WTC11 (cell line): ENCODE measurements around the gene MRPS5. TPM values are rescaled to one million over a fixed set of nuclear protein-coding genes. Genes with fewer than 3 reads are reported as not detected.

Source experiments
- ATAC-seq: fragments of 200-7000 bp; cut with Tn5 transposase; 2 replicates; pipeline ENCODE4 v1.10.0; 2021; ENCODE audit warnings: mild to moderate bottlenecking, moderate library complexity
- CTCF ChIA-PET: fragments of 300-600 bp; sonication (Branson Sonifier 250); formaldehyde crosslinking; loops from one replicate; lab custom pipeline; 2021; ENCODE audit warnings: antibody characterized with exemption; lab: Charles Lee
- POLR2A ChIA-PET: fragments of 350-600 bp; sonication (Branson Sonifier 250); formaldehyde crosslinking; loops from one replicate; lab custom pipeline; 2021; ENCODE audit warnings: antibody characterized with exemption; lab: Charles Lee
- DNase-seq: peaks from one replicate; pipeline ENCODE4 v3.0.0; 2021; ENCODE audit warnings: low spot score
- H3K27ac Mint-ChIP-seq: 2 replicates; pipeline ENCODE4 v1.8.0; 2021; ENCODE audit warnings: mixed read lengths
- H3K27me3 Mint-ChIP-seq: 2 replicates; pipeline ENCODE4 v1.8.0; 2021; ENCODE audit warnings: low read depth, mild to moderate bottlenecking, moderate library complexity, mixed read lengths
- H3K36me3 Mint-ChIP-seq: 2 replicates; pipeline ENCODE4 v1.8.0; 2021; ENCODE audit warnings: mixed read lengths
- H3K4me1 Mint-ChIP-seq: 2 replicates; pipeline ENCODE4 v1.8.0; 2022; ENCODE audit warnings: mixed read lengths
- H3K4me3 Mint-ChIP-seq: 2 replicates; pipeline ENCODE4 v1.8.0; 2021; ENCODE audit warnings: mild to moderate bottlenecking, moderate library complexity, mixed read lengths
- H3K9me3 Mint-ChIP-seq: 2 replicates; pipeline ENCODE4 v1.8.0; 2021; ENCODE audit warnings: mixed read lengths
- ESRRA ChIP-seq: sonication (generic); formaldehyde crosslinking; IDR thresholded peaks from 2 replicates; pipeline ENCODE4 v1.8.1; 2022; ENCODE audit warnings: mild to moderate bottlenecking, missing genetic modification reagents, borderline replicate concordance
- FOXP1 ChIP-seq: sonication (generic); formaldehyde crosslinking; IDR thresholded peaks from 2 replicates; pipeline ENCODE4 v1.8.0; 2022; ENCODE audit warnings: missing genetic modification reagents, mild to moderate bottlenecking, moderate library complexity, borderline replicate concordance
- FOXP4 ChIP-seq: sonication (generic); formaldehyde crosslinking; IDR thresholded peaks from 2 replicates; pipeline ENCODE4 v1.8.0; 2022; ENCODE audit warnings: mild to moderate bottlenecking, missing genetic modification reagents
- GABPB1 ChIP-seq: sonication (generic); formaldehyde crosslinking; IDR thresholded peaks from 2 replicates; pipeline ENCODE4 v1.8.1; 2023; ENCODE audit warnings: mild to moderate bottlenecking, missing genetic modification reagents
- HMGA2 ChIP-seq: fragments of 250-450 bp; sonication (Bioruptor Pico); IDR thresholded peaks from 2 replicates; pipeline ENCODE4 v1.4.0; 2021; ENCODE audit warnings: mild to moderate bottlenecking, moderate library complexity
- HMGXB4 ChIP-seq: sonication (generic); formaldehyde crosslinking; IDR thresholded peaks from 2 replicates; pipeline ENCODE4 v1.8.1; 2023; ENCODE audit warnings: mild to moderate bottlenecking, moderate library complexity, missing genetic modification reagents
- JAZF1 ChIP-seq: fragments of 250-450 bp; sonication (Bioruptor Pico); IDR thresholded peaks from 2 replicates; pipeline ENCODE4 v1.9.0; 2021; ENCODE audit warnings: moderate library complexity, mild to moderate bottlenecking, inconsistent platforms
- RORB ChIP-seq: fragments of 250-450 bp; sonication (Bioruptor Pico); IDR thresholded peaks from 2 replicates; pipeline ENCODE4 v1.9.0; 2021; ENCODE audit warnings: mild to moderate bottlenecking
- SMAD4 ChIP-seq: sonication (generic); formaldehyde crosslinking; IDR thresholded peaks from 2 replicates; pipeline ENCODE4 v1.8.0; 2022; ENCODE audit warnings: mild to moderate bottlenecking, missing genetic modification reagents
- SOX15 ChIP-seq: fragments of 250-450 bp; sonication (Bioruptor Pico); IDR thresholded peaks from 2 replicates; pipeline ENCODE4 v1.9.0; 2021; ENCODE audit warnings: mild to moderate bottlenecking
- ZNF138 ChIP-seq: sonication (generic); formaldehyde crosslinking; conservative IDR thresholded peaks from 2 replicates; pipeline ENCODE4 v1.8.1; 2022; ENCODE audit warnings: mild to moderate bottlenecking, moderate library complexity, missing genetic modification reagents
- ZNF219 ChIP-seq: sonication (generic); formaldehyde crosslinking; IDR thresholded peaks from 2 replicates; pipeline ENCODE4 v1.8.0; 2023; ENCODE audit warnings: missing genetic modification reagents, mild to moderate bottlenecking, borderline replicate concordance
- ZNF281 ChIP-seq: sonication (generic); formaldehyde crosslinking; IDR thresholded peaks from 2 replicates; pipeline ENCODE4 v1.8.0; 2023; ENCODE audit warnings: mild to moderate bottlenecking, missing genetic modification reagents
- ZNF423 ChIP-seq: fragments of 250-450 bp; sonication (Bioruptor Pico); IDR thresholded peaks from 2 replicates; pipeline ENCODE4 v2.1.2; 2022; ENCODE audit warnings: mild to moderate bottlenecking, moderate library complexity
- ZSCAN18 ChIP-seq: fragments of 250-450 bp; sonication (Bioruptor Pico); IDR thresholded peaks from 2 replicates; pipeline ENCODE4 v2.1.2; 2022; ENCODE audit warnings: mild to moderate bottlenecking, moderate library complexity
- total RNA-seq: library from RNA; stranded (reverse); gene quantifications from 3 replicates; pipeline ENCODE4 v1.2.3, GENCODE V29; 2021
- TF ChIP-seq, protein P1 (sequence below): sonication (generic); formaldehyde crosslinking; IDR thresholded peaks from 2 replicates; pipeline ENCODE4 v1.8.0; 2022; ENCODE audit warnings: missing genetic modification reagents

Gene MRPS5
- total RNA-seq, 1 experiment from 2014 or later, result 70.3 TPM

DNA sequence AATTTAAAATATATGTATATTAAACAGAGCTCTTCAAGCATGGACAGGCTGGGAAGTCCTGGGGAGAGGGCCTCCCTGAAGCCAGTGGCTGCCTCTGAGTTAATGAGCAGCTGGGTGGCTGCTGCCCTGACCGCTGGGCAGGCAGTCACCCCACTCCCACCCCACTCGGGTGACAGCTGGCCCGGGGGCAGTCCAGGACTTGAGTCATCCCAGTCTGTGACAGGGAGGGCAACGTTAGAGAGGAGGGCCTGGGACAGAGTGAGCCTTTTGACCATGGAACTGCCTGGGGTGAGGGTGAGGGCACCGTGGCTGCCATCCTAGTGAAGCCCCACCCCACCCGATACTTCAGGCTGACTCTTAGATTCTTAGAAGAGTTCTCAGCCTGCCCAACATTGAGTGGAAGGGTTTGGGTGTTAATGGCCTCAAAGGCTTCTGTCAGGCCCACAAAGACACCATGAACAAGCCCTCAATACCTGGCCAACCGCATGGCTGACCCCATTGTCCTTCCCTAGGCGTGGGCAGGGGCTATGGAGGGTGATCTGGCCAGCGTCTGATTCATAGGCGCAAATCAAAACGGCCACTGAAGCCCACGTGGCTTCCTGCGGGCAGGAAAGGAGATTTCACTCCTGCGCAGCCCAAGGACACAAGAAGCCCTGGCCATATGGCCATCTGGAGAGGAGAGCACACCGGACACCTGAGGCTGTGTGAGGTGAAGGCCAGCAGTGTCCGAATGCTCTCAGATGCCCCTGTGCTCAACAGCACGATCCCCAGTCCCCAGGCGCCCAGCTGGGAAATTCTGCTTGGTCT lies 47.5 kb downstream of the MRPS5 start:
- ATAC-seq, result no peak
- TF ChIP-seq GABPB1 (no peak), FOXP4 (CRISPR knock-in tag) (no peak), ZNF281 (CRISPR knock-in tag) (no peak), JAZF1 (CRISPR knock-in tag) (no peak), SOX15 (CRISPR knock-in tag) (no peak), HMGXB4 (CRISPR knock-in tag) (no peak), SMAD4 (no peak), ZNF423 (no peak)
- TF ChIP-seq, all 79 proteins: peak for 0
- DNase-seq, result no peak
- CTCF ChIA-PET, result interaction anchor here (0.8 to 1.3 kb wide), 3 partner anchors 21 to 51 kb away, joined by 4 read pairs; no protein-coding TSS in a partner anchor
- POLR2A ChIA-PET, result no interaction called here
- no peaks in the 10 kb centered on the region for H3K36me3 Mint-ChIP-seq
- H3K27me3 Mint-ChIP-seq, result peaks cover 6% of the 10 kb centered on the region; the same call in 1 of the 2 replicates
- H3K4me3 Mint-ChIP-seq, result no peak overlapping the region
- no peak overlapping the region for H3K27ac Mint-ChIP-seq
- peaks cover 17% of the 10 kb centered on the region for H3K4me1 Mint-ChIP-seq
- H3K9me3 Mint-ChIP-seq, result peaks cover 3% of the 10 kb centered on the region; the same call in 1 of the 2 replicates

GRCh38 chr2:95072424-95072823 lies 49.2 kb downstream of the MRPS5 start:
- ChIA-PET POLR2A (no interaction called here), CTCF (interaction anchor here (1.6 kb wide), 1 partner anchor 43 kb away, joined by 4 read pairs; no protein-coding TSS in a partner anchor)
- DNase-seq (no peak), ATAC-seq (no peak)
- Mint-ChIP-seq H3K9me3 (peaks cover 3% of the 10 kb centered on the region; the same call in 1 of the 2 replicates), H3K36me3 (no peaks in the 10 kb centered on the region), H3K4me3 (no peak overlapping the region), H3K4me1 (peaks cover 3% of the 10 kb centered on the region), H3K27ac (no peak overlapping the region), H3K27me3 (no peaks in the 10 kb centered on the region)
- TF ChIP-seq ZNF281 (CRISPR knock-in tag) (no peak), ZSCAN18 (CRISPR knock-in tag) (no peak), RORB (CRISPR knock-in tag) (no peak), ZNF219 (CRISPR knock-in tag) (no peak), FOXP1 (CRISPR knock-in tag) (no peak), ZNF138 (CRISPR knock-in tag) (no peak), FOXP4 (CRISPR knock-in tag) (no peak), HMGA2 (CRISPR knock-in tag) (no peak), ESRRA (CRISPR knock-in tag) (no peak)
- TF ChIP-seq, protein P1, sequence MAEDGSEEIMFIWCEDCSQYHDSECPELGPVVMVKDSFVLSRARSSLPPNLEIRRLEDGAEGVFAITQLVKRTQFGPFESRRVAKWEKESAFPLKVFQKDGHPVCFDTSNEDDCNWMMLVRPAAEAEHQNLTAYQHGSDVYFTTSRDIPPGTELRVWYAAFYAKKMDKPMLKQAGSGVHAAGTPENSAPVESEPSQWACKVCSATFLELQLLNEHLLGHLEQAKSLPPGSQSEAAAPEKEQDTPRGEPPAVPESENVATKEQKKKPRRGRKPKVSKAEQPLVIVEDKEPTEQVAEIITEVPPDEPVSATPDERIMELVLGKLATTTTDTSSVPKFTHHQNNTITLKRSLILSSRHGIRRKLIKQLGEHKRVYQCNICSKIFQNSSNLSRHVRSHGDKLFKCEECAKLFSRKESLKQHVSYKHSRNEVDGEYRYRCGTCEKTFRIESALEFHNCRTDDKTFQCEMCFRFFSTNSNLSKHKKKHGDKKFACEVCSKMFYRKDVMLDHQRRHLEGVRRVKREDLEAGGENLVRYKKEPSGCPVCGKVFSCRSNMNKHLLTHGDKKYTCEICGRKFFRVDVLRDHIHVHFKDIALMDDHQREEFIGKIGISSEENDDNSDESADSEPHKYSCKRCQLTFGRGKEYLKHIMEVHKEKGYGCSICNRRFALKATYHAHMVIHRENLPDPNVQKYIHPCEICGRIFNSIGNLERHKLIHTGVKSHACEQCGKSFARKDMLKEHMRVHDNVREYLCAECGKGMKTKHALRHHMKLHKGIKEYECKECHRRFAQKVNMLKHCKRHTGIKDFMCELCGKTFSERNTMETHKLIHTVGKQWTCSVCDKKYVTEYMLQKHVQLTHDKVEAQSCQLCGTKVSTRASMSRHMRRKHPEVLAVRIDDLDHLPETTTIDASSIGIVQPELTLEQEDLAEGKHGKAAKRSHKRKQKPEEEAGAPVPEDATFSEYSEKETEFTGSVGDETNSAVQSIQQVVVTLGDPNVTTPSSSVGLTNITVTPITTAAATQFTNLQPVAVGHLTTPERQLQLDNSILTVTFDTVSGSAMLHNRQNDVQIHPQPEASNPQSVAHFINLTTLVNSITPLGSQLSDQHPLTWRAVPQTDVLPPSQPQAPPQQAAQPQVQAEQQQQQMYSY, result no peak
